Measurements from ENCODE around the gene FBXO41. TPM values are rescaled to one million over a fixed set of nuclear protein-coding genes. Genes with fewer than 3 reads are reported as not detected.

Gene FBXO41
- total RNA-seq, 2 donors from 2014 or later, result 2.4 to 2.5 TPM

DNA sequence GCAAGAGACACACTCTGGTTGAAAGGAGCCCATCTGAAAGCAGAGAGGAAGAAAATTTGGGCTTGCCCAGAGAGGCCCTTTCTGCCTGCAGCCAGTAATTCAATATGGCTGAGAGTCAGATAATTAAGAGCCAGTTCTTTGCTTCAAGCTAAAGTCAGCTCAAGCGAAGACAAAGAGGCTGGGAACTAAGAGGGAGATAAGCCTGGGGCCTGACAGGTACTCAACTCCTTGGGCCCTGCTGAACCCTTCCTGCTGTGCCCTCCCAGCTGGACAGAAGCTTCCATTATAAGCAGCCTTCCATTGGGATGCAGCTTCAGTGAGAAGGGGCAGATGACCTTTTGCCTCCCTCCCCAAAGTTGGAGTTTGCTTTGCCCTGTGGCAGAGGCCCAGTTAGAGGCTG lies 12.0 kb downstream of the FBXO41 start:
- Histone ChIP-seq H3K4me3 (no peak overlapping the region), H3K9me3 (no peaks in the 10 kb centered on the region), H3K9ac (ENCODE audit: low read depth in 2 of 2, low read length in 2 of 2) (no peak overlapping the region), H3K36me3 (no peaks in the 10 kb centered on the region), H3K27ac (no peak overlapping the region), H3K27me3 (no peaks in the 10 kb centered on the region), H3K4me1 (peaks cover 4% of the 10 kb centered on the region)
- intact Hi-C loops (cut with DNase I), result no loop called here
- TF ChIP-seq CTCF (IDR thresholded peaks at IDR 0.05), result no peak
- no peak for DNase-seq

DNA sequence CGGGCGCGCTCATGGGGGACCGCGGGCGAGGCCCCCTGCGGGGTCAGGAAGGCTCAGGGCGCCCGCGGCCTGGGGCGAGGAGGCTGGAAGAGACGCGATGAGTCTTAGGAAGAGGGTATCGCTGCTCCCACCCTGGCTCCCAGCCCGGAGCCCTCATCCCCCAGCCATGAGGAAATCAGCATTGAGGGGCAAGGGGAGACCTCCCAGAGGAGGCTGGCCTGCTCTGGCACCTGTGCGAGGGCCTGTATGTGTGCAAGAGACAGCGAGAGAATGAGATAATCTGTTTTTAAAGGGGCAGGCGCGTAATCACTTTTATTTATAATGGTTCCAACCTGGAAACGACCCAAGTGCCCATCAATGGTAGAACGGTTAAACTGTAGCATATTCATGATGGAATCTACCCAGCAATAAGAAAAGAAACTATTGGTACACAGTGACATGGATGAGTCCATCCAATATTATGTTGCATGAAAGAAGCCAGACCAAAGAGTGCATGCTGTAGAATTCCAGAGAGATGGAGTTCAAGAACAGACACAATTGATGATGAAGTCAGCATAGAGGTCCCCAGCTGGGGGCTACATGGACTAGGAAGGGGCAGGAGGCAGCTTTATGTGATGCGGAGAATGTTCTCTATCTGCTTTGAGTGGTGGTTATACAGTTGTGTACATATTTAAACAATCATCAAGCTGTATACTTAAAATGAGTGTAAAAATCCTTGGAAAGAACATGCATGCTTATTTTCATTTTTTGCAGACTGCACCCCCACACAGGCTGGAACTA lies 14.4 kb downstream of the FBXO41 start:
- Histone ChIP-seq H3K4me1 (peaks cover 4% of the 10 kb centered on the region), H3K9ac (ENCODE audit: low read depth in 2 of 2, low read length in 2 of 2) (peak overlapping the region in 1 of 2 donors; percentile 50), H3K27ac (no peak overlapping the region), H3K9me3 (no peaks in the 10 kb centered on the region), H3K27me3 (no peaks in the 10 kb centered on the region), H3K36me3 (no peaks in the 10 kb centered on the region), H3K4me3 (peak overlapping the region; percentile 37)
- intact Hi-C loops (cut with DNase I), result no loop called here
- no peak for DNase-seq
- no peak for TF ChIP-seq CTCF (IDR thresholded peaks at IDR 0.05)

- Histone ChIP-seq H3K9me3 (no peaks in the 10 kb centered on the region), H3K36me3 (no peaks in the 10 kb centered on the region), H3K27me3 (no peaks in the 10 kb centered on the region), H3K9ac (ENCODE audit: low read depth in 2 of 2, low read length in 2 of 2) (peak overlapping the region in 1 of 2 donors; percentile 60), H3K4me1 (peaks cover 4% of the 10 kb centered on the region), H3K4me3 (peak overlapping the region; percentile 37), H3K27ac (peak overlapping the region; percentile 44)
- DNase-seq, result peak; percentile 81
- intact Hi-C loops (cut with DNase I), result no loop called here
- TF ChIP-seq CTCF (IDR thresholded peaks at IDR 0.05), result no peak
Observed at GRCh38 chr2:73268830-73269685, 15.2 kb downstream of the FBXO41 start.

DNA sequence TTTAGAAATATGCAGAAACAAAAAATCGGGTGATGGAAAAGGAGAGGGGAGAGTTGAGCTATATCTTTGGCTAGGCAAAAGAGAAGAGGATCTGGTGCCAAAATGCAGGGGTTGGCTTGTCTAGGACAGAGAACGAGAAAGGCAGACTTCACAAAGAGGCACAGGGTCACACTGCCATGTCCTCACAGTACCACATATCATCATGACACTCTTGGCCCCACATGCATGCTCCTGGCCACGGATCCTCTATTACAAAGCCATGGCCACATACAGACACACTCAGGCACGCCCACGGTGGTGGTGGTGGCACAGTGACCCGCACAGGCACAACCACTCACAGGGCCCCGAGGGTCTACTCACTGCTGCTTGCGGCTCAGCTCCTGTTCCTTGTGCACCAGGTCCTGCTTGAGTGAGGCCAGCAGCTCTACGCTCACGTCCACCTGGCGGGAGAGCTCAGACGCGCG lies 15.9 kb downstream of the FBXO41 start:
- intact Hi-C loops (cut with DNase I), result no loop called here
- no peak overlapping the region for H3K27ac ChIP-seq
- no peaks in the 10 kb centered on the region for H3K9me3 ChIP-seq
- H3K4me1 ChIP-seq, result peaks cover 4% of the 10 kb centered on the region
- H3K4me3 ChIP-seq, result peak overlapping the region; percentile 37
- peak; percentile 26 for DNase-seq
- H3K9ac ChIP-seq (ENCODE audit: low read depth in 2 of 2, low read length in 2 of 2), result peak overlapping the region in 1 of 2 donors; percentile 60
- no peak for TF ChIP-seq CTCF (IDR thresholded peaks at IDR 0.05)
- H3K36me3 ChIP-seq, result no peaks in the 10 kb centered on the region
- H3K27me3 ChIP-seq, result no peaks in the 10 kb centered on the region

DNA sequence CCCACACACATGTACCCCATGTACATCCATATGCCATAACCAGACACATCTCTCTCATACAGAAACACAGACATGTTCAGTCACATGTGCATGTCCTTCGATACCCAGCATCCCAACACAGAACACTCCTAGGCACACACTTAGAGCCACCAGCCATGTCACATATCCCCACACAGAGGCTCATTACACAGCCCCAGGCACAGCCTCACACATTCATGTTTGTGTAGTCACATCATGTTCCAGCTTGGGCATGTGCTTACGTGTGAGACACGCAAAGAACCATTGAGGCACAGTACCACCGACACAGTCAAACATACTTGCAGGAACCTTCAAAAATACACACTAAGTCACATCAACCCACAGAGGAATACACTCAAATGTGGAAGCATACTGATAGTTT lies 17.3 kb downstream of the FBXO41 start:
- Histone ChIP-seq H3K36me3 (no peaks in the 10 kb centered on the region), H3K27me3 (no peaks in the 10 kb centered on the region), H3K9me3 (no peaks in the 10 kb centered on the region), H3K27ac (no peak overlapping the region), H3K4me3 (no peak overlapping the region), H3K9ac (ENCODE audit: low read depth in 2 of 2, low read length in 2 of 2) (no peak overlapping the region), H3K4me1 (peaks cover 4% of the 10 kb centered on the region)
- no peak for DNase-seq
- TF ChIP-seq CTCF (IDR thresholded peaks at IDR 0.05), result no peak
- intact Hi-C loops (cut with DNase I), result no loop called here
